Fibroblast of skin of scalp (primary cell): ENCODE measurements around the gene GNG13.
"Not testable (repeated sequence)": the region's sequence is repeated elsewhere in the genome, so short reads cannot be mapped to it uniquely, and the experiment has no call there.

Experiments used
- DNase-seq: peaks from one replicate; pipeline ENCODE4 v3.0.0-alpha.2; 2013

GNG13 gene

GRCh38 chr16:760545-761343 is 39.8 kb downstream of the GNG13 start, which contains the start of gene MSLN:
MSLN (plus strand) TSS chr16:760734; CDS start chr16:762681, 1,947 bp downstream.
- DNase-seq, result no peak

GRCh38 chr16:760065-760464 is 40.5 kb downstream of the GNG13 start:
- DNase-seq, result no peak

- DNase-seq, result no peak
Observed at GRCh38 chr16:759110-759910, 41.2 kb downstream of the GNG13 start.

GRCh38 chr16:756428-756827 is 44.1 kb downstream of the GNG13 start:
- DNase-seq, result no peak

- no peak for DNase-seq
Observed at GRCh38 chr16:754656-755055, 45.9 kb downstream of the GNG13 start.

- not testable (repeated sequence) for DNase-seq
Observed at GRCh38 chr16:754121-754607, 46.4 kb downstream of the GNG13 start.

- no peak for DNase-seq
Observed at GRCh38 chr16:752007-752312, 48.6 kb downstream of the GNG13 start.

GRCh38 chr16:751152-752006 is 49.2 kb downstream of the GNG13 start:
- DNase-seq, result no peak

- DNase-seq, result no peak
Observed at GRCh38 chr16:750485-750884, 50.0 kb downstream of the GNG13 start.

- DNase-seq, result peak; percentile 78
Observed at GRCh38 chr16:749010-749409, 51.5 kb downstream of the GNG13 start.
